ENCODE data around the gene MFAP2. TPM values are rescaled to one million over a fixed set of nuclear protein-coding genes. Genes with fewer than 3 reads are reported as not detected.
A peak's percentile ranks its signal among the peaks of the same experiment; 100 is the strongest.

MFAP2 gene
- polyA plus RNA-seq, 3 donors: not detected

- peaks cover 10% of the 10 kb centered on the region for H3K4me1 Mint-ChIP-seq
- Histone ChIP-seq H3K9ac (ENCODE audit: insufficient read depth, low read length, poor library complexity, severe bottlenecking) (no peak overlapping the region), H2AFZ (ENCODE audit: insufficient read depth, low read depth, low read length, poor library complexity, severe bottlenecking) (no peak overlapping the region), H3K27me3 (ENCODE audit: control insufficient read depth in 2 of 2, insufficient read depth in 2 of 2, low read length in 2 of 2) (peaks cover 9 to 37% of the 10 kb centered on the region in 2 donors), H3K79me2 (ENCODE audit: insufficient read depth, low read length) (no peaks in the 10 kb centered on the region), H3K4me2 (replicated peaks; ENCODE audit: extremely low read depth, low read length, poor library complexity, severe bottlenecking) (no peak overlapping the region), H3K4me3 (replicated peaks in 1 of 3; ENCODE audit: low read depth in 2 of 3, low read length in 3 of 3) (no peak overlapping the region), H4K20me1 (ENCODE audit: insufficient read depth, low read length) (no peaks in the 10 kb centered on the region), H3K36me3 (replicated peaks in 1 of 2; ENCODE audit: control insufficient read depth in 1 of 2, insufficient read depth in 2 of 2, low read length in 2 of 2) (no peaks in the 10 kb centered on the region), H3K9me3 (replicated peaks in 1 of 2; ENCODE audit: control insufficient read depth in 1 of 2, insufficient read depth in 1 of 2, low read length in 2 of 2) (peaks cover 0 to 10% of the 10 kb centered on the region in 2 donors), H3K4me1 (ENCODE audit: control insufficient read depth in 1 of 2, insufficient read depth in 2 of 2, low read length in 2 of 2) (peaks cover 3 to 10% of the 10 kb centered on the region in 2 donors), H3K27ac (ENCODE audit: low read depth in 1 of 2, low read length in 2 of 2) (no peak overlapping the region)
- no peak for TF ChIP-seq CTCF (IDR thresholded peaks at IDR 0.05)
- peaks cover 43 to 53% (median 46%) of the 10 kb centered on the region in 3 donors for H3K27me3 Mint-ChIP-seq (ENCODE audit: low read depth in 3 of 3)
- peak overlapping the region in 1 of 2 donors; percentile 69 for H3K4me3 Mint-ChIP-seq
- no peak overlapping the region for H3K27ac Mint-ChIP-seq
- H3K36me3 Mint-ChIP-seq: peaks cover 2 to 8% of the 10 kb centered on the region in 2 donors
- DNase-seq: no peak
- WGBS (ENCODE audit: insufficient coverage): 26% methylated on average over 15 of the region's 20 CpGs
- H3K9me3 Mint-ChIP-seq: peaks cover 0 to 9% (median 2%) of the 10 kb centered on the region in 7 donors
- intact Hi-C loops (cut with micrococcal nuclease): no loop called here
Measured at GRCh38 chr1:16978567-16979474, 1.6 kb downstream of the MFAP2 start.

GRCh38 chr1:16978139-16978538, 2.3 kb downstream of the MFAP2 start:
- H3K4me2 ChIP-seq (replicated peaks; ENCODE audit: extremely low read depth, low read length, poor library complexity, severe bottlenecking): no peak overlapping the region
- H3K4me3 ChIP-seq (replicated peaks in 1 of 3; ENCODE audit: low read depth in 2 of 3, low read length in 3 of 3): no peak overlapping the region
- H3K27ac ChIP-seq (ENCODE audit: low read depth in 1 of 2, low read length in 2 of 2): no peak overlapping the region
- H3K4me1 ChIP-seq (ENCODE audit: control insufficient read depth in 1 of 2, insufficient read depth in 2 of 2, low read length in 2 of 2): peaks cover 3 to 10% of the 10 kb centered on the region in 2 donors
- no peak overlapping the region for H3K4me3 Mint-ChIP-seq
- H3K4me1 Mint-ChIP-seq: peaks cover 10% of the 10 kb centered on the region
- no peak overlapping the region for H3K9ac ChIP-seq (ENCODE audit: insufficient read depth, low read length, poor library complexity, severe bottlenecking)
- peaks cover 0 to 10% of the 10 kb centered on the region in 2 donors for H3K9me3 ChIP-seq (replicated peaks in 1 of 2; ENCODE audit: control insufficient read depth in 1 of 2, insufficient read depth in 1 of 2, low read length in 2 of 2)
- H3K27ac Mint-ChIP-seq: no peak overlapping the region
- H3K36me3 ChIP-seq (replicated peaks in 1 of 2; ENCODE audit: control insufficient read depth in 1 of 2, insufficient read depth in 2 of 2, low read length in 2 of 2): no peaks in the 10 kb centered on the region
- H3K79me2 ChIP-seq (ENCODE audit: insufficient read depth, low read length): no peaks in the 10 kb centered on the region
- no peak for DNase-seq
- peaks cover 9 to 37% of the 10 kb centered on the region in 2 donors for H3K27me3 ChIP-seq (ENCODE audit: control insufficient read depth in 2 of 2, insufficient read depth in 2 of 2, low read length in 2 of 2)
- H2AFZ ChIP-seq (ENCODE audit: insufficient read depth, low read depth, low read length, poor library complexity, severe bottlenecking): no peak overlapping the region
- peaks cover 43 to 51% (median 46%) of the 10 kb centered on the region in 3 donors for H3K27me3 Mint-ChIP-seq (ENCODE audit: low read depth in 3 of 3)
- peaks cover 0 to 9% (median 2%) of the 10 kb centered on the region in 7 donors for H3K9me3 Mint-ChIP-seq
- H4K20me1 ChIP-seq (ENCODE audit: insufficient read depth, low read length): no peaks in the 10 kb centered on the region
- H3K36me3 Mint-ChIP-seq: peaks cover 2 to 8% of the 10 kb centered on the region in 2 donors
- TF ChIP-seq CTCF (IDR thresholded peaks at IDR 0.05): no peak
- intact Hi-C loops (cut with micrococcal nuclease): no loop called here
- WGBS (ENCODE audit: insufficient coverage): 100% methylated on average over 3 of the region's 4 CpGs
